ENCODE data around the gene CLIC5. TPM values are rescaled to one million over a fixed set of nuclear protein-coding genes. Genes with fewer than 3 reads are reported as not detected.

The CLIC5 gene
- total RNA-seq, 1 donor from 2014 or later: not detected

- DNase-seq (ENCODE audit: low read depth): no peak
- H3K27me3 ChIP-seq (ENCODE audit: control insufficient read depth, insufficient read depth, low read length): peaks cover 5% of the 10 kb centered on the region
- TF ChIP-seq CTCF (IDR thresholded peaks at IDR 0.05; ENCODE audit: insufficient read depth, low read length, severe bottlenecking): no peak
- H3K4me3 ChIP-seq (ENCODE audit: low read depth, low read length): no peak overlapping the region
- no peak for FAIRE-seq
- H3K36me3 ChIP-seq (ENCODE audit: control insufficient read depth, insufficient read depth, low read length): no peaks in the 10 kb centered on the region
Observed at GRCh38 chr6:45881705-45882467, 133.8 kb downstream of the CLIC5 start.

DNA sequence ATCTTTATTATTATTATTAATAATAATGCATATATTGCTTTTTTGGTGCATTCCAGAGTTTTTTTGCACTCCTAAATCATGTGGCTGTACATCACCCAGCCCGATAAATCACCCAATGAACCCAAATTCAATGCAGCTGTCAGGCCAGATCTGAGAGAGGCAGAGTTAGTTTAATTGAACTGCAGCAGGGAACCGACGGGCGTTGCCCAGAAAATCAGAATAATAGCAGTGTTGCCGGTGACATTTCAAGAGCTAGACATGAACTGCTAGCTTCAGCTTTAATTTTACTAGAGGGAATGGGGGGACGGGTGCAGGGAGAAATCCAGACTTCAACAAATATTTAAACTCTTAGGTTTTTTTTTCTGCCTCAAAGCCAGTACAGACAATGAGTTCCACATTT lies 135.0 kb downstream of the CLIC5 start:
- DNase-seq (ENCODE audit: low read depth) (no peak), FAIRE-seq (no peak)
- Histone ChIP-seq H3K36me3 (ENCODE audit: control insufficient read depth, insufficient read depth, low read length) (no peaks in the 10 kb centered on the region), H3K27me3 (ENCODE audit: control insufficient read depth, insufficient read depth, low read length) (peaks cover 2% of the 10 kb centered on the region), H3K4me3 (ENCODE audit: low read depth, low read length) (no peak overlapping the region)
- TF ChIP-seq CTCF (IDR thresholded peaks at IDR 0.05; ENCODE audit: insufficient read depth, low read length, severe bottlenecking): no peak

GRCh38 chr6:45880159-45880558 lies 135.5 kb downstream of the CLIC5 start:
- H3K27me3 ChIP-seq (ENCODE audit: control insufficient read depth, insufficient read depth, low read length): peaks cover 2% of the 10 kb centered on the region
- TF ChIP-seq CTCF (IDR thresholded peaks at IDR 0.05; ENCODE audit: insufficient read depth, low read length, severe bottlenecking): no peak
- DNase-seq (ENCODE audit: low read depth): no peak
- FAIRE-seq: no peak
- no peaks in the 10 kb centered on the region for H3K36me3 ChIP-seq (ENCODE audit: control insufficient read depth, insufficient read depth, low read length)
- no peak overlapping the region for H3K4me3 ChIP-seq (ENCODE audit: low read depth, low read length)

DNA sequence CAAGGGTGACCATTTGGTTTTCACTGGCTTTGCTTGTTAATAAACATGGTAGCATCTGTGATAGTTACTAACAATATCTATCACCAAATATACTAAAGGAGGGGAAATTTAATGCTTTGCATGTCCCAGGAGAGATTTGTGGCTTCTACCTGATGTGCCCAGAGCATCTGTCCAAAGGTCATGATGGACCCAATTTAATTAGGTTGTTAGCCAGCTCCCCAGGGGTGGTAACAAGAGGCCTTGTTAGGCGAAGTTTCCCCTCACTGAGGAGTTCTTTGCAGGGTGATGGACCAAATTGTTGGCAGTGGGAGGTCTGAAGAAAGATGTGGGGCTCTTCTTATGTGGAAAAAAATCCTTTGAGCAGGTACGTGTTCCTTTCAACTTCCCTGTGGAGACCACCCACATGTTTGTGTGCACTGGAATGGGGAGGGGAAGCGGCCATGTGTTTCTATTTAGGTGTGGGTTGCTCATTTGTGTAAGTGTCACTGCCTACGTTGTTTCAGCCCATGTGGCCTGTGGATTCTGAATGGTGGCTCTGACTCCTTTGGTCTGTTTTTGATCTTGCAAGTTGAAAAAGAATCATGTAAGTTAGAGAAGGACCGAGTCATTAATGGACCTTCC lies 137.6 kb downstream of the CLIC5 start:
- H3K27me3 ChIP-seq (ENCODE audit: control insufficient read depth, insufficient read depth, low read length): peaks cover 2% of the 10 kb centered on the region
- FAIRE-seq (peak; percentile 77), DNase-seq (ENCODE audit: low read depth) (no peak)
- TF ChIP-seq CTCF (IDR thresholded peaks at IDR 0.05; ENCODE audit: insufficient read depth, low read length, severe bottlenecking): no peak
- H3K36me3 ChIP-seq (ENCODE audit: control insufficient read depth, insufficient read depth, low read length): no peaks in the 10 kb centered on the region
- H3K4me3 ChIP-seq (ENCODE audit: low read depth, low read length): no peak overlapping the region

- FAIRE-seq (no peak), DNase-seq (ENCODE audit: low read depth) (no peak)
- Histone ChIP-seq H3K36me3 (ENCODE audit: control insufficient read depth, insufficient read depth, low read length) (no peaks in the 10 kb centered on the region), H3K4me3 (ENCODE audit: low read depth, low read length) (no peak overlapping the region), H3K27me3 (ENCODE audit: control insufficient read depth, insufficient read depth, low read length) (no peaks in the 10 kb centered on the region)
- no peak for TF ChIP-seq CTCF (IDR thresholded peaks at IDR 0.05; ENCODE audit: insufficient read depth, low read length, severe bottlenecking)
Observed at GRCh38 chr6:45872827-45873365, 142.8 kb downstream of the CLIC5 start.
